HepG2 (cell line): Measurements from ENCODE around the gene ZNF431. TPM values are rescaled to one million over a fixed set of nuclear protein-coding genes. Genes with fewer than 3 reads are reported as not detected.

ENCODE experiments used
- ESRRA ChIP-seq: sonication (generic); formaldehyde crosslinking; IDR thresholded peaks from 2 replicates; pipeline ENCODE4 v1.5.1; 2020; ENCODE audit warnings: mild to moderate bottlenecking, low read depth, missing genetic modification reagents
- ETS1 ChIP-seq: sonication (generic); formaldehyde crosslinking; IDR thresholded peaks from 2 replicates; pipeline ENCODE4 v1.4.0; 2020; ENCODE audit warnings: missing genetic modification reagents
- FOXA3 ChIP-seq: IDR thresholded peaks from 2 replicates; pipeline ENCODE4 v1.6.1; 2016; ENCODE audit warnings: missing genetic modification reagents, missing compliant biosample characterization
- HOXA5 ChIP-seq: sonication (generic); formaldehyde crosslinking; IDR thresholded peaks from 2 replicates; pipeline ENCODE4 v1.4.0; 2020; ENCODE audit warnings: missing genetic modification reagents
- JARID2 ChIP-seq: sonication (generic); formaldehyde crosslinking; IDR thresholded peaks from 2 replicates; pipeline ENCODE4 v1.8.1; 2023; ENCODE audit warnings: missing genetic modification reagents, inconsistent platforms; ENCODE audit not compliant: insufficient replicate concordance
- MEF2D ChIP-seq: sonication (generic); formaldehyde crosslinking; IDR thresholded peaks from 2 replicates; pipeline ENCODE4 v1.5.1; 2020; ENCODE audit warnings: mild to moderate bottlenecking, missing genetic modification reagents
- MEIS1 ChIP-seq: sonication (generic); formaldehyde crosslinking; IDR thresholded peaks from 2 replicates; pipeline ENCODE4 v1.9.0; 2021; ENCODE audit warnings: mild to moderate bottlenecking, missing genetic modification reagents, moderate library complexity, borderline replicate concordance
- MTF1 ChIP-seq: sonication (generic); formaldehyde crosslinking; IDR thresholded peaks from 2 replicates; pipeline ENCODE4 v1.5.0; 2020; ENCODE audit warnings: missing genetic modification reagents
- SYNCRIP ChIP-seq: fragments of 200-400 bp; formaldehyde crosslinking; IDR thresholded peaks from 2 replicates; pipeline ENCODE4 v1.6.1; 2018; ENCODE audit warnings: mild to moderate bottlenecking, low read depth, low read length; ENCODE audit not compliant: insufficient read depth
- ZNF354B ChIP-seq: sonication (generic); formaldehyde crosslinking; IDR thresholded peaks from 2 replicates; pipeline ENCODE4 v1.8.0; 2022; ENCODE audit warnings: mild to moderate bottlenecking, missing genetic modification reagents
- ZNF552 ChIP-seq: sonication (generic); formaldehyde crosslinking; IDR thresholded peaks from 2 replicates; pipeline ENCODE4 v1.9.0; 2022; ENCODE audit warnings: missing genetic modification reagents, mild to moderate bottlenecking, borderline replicate concordance
- ZNF703 ChIP-seq: sonication (generic); formaldehyde crosslinking; IDR thresholded peaks from 2 replicates; pipeline ENCODE4 v1.5.1; 2020; ENCODE audit warnings: missing genetic modification reagents, mild to moderate bottlenecking, moderate library complexity, borderline replicate concordance
- polyA plus RNA-seq, 8 experiments: library from polyadenylated mRNA; depleted of rRNA in 3 of 8; stranded (reverse) in 7 of 8; unstranded in 1 of 8; fragments of >200 nt; fragmentation: Illumina TruSeq in 4 of 8; extraction: Trizol in 4 of 8; gene quantifications; 2 replicates each; pipeline versions ENCODE4 v1.2.1 to v1.2.3, GENCODE V29; 2011 to 2016; ENCODE audit warnings: low read depth in 4 of 8, missing spikeins in 1 of 8, mixed read lengths in 1 of 8; ENCODE audit not compliant: insufficient read depth in 1 of 8
- total RNA-seq, 5 experiments: library from RNA; depleted of rRNA; stranded (reverse); fragments of >200 nt; fragmentation: Illumina TruSeq; extraction: Trizol; gene quantifications; 2 replicates each; pipeline ENCODE4 v1.2.3, GENCODE V29; 2016; ENCODE audit warnings: low read depth in 1 of 5
- TF ChIP-seq, protein P1 (sequence below): sonication (generic); formaldehyde crosslinking; IDR thresholded peaks from one replicate; pipeline ENCODE4 v1.5.1; 2020; ENCODE audit warnings: mild to moderate bottlenecking, missing genetic modification reagents; ENCODE audit errors: not compliant biosample characterization
- TF ChIP-seq, protein P2 (sequence below): sonication (generic); formaldehyde crosslinking; IDR thresholded peaks from 2 replicates; pipeline ENCODE4 v1.9.0; 2022; ENCODE audit warnings: missing genetic modification reagents, mild to moderate bottlenecking, borderline replicate concordance
- TF ChIP-seq, protein P3 (sequence below): sonication (generic); formaldehyde crosslinking; IDR thresholded peaks from 2 replicates; pipeline ENCODE4 v1.5.1; 2020; ENCODE audit warnings: missing genetic modification reagents, mild to moderate bottlenecking, borderline replicate concordance

ZNF431 gene
- total and polyA plus RNA-seq, 2 of the 13 experiments (the other 11 are each of a cell fraction or from before 2014, with no cell fraction given): 4.4 to 11.8 TPM

- TF ChIP-seq JARID2: no peak
- no peak for TF ChIP-seq ESRRA (CRISPR knock-in tag)
- TF ChIP-seq HOXA5 (CRISPR knock-in tag): no peak
- no peak for TF ChIP-seq MEIS1 (CRISPR knock-in tag)
- TF ChIP-seq MTF1: no peak
- no peak; the same call in 1 of the 2 replicates for TF ChIP-seq ZNF552 (CRISPR knock-in tag)
- TF ChIP-seq, protein P1, sequence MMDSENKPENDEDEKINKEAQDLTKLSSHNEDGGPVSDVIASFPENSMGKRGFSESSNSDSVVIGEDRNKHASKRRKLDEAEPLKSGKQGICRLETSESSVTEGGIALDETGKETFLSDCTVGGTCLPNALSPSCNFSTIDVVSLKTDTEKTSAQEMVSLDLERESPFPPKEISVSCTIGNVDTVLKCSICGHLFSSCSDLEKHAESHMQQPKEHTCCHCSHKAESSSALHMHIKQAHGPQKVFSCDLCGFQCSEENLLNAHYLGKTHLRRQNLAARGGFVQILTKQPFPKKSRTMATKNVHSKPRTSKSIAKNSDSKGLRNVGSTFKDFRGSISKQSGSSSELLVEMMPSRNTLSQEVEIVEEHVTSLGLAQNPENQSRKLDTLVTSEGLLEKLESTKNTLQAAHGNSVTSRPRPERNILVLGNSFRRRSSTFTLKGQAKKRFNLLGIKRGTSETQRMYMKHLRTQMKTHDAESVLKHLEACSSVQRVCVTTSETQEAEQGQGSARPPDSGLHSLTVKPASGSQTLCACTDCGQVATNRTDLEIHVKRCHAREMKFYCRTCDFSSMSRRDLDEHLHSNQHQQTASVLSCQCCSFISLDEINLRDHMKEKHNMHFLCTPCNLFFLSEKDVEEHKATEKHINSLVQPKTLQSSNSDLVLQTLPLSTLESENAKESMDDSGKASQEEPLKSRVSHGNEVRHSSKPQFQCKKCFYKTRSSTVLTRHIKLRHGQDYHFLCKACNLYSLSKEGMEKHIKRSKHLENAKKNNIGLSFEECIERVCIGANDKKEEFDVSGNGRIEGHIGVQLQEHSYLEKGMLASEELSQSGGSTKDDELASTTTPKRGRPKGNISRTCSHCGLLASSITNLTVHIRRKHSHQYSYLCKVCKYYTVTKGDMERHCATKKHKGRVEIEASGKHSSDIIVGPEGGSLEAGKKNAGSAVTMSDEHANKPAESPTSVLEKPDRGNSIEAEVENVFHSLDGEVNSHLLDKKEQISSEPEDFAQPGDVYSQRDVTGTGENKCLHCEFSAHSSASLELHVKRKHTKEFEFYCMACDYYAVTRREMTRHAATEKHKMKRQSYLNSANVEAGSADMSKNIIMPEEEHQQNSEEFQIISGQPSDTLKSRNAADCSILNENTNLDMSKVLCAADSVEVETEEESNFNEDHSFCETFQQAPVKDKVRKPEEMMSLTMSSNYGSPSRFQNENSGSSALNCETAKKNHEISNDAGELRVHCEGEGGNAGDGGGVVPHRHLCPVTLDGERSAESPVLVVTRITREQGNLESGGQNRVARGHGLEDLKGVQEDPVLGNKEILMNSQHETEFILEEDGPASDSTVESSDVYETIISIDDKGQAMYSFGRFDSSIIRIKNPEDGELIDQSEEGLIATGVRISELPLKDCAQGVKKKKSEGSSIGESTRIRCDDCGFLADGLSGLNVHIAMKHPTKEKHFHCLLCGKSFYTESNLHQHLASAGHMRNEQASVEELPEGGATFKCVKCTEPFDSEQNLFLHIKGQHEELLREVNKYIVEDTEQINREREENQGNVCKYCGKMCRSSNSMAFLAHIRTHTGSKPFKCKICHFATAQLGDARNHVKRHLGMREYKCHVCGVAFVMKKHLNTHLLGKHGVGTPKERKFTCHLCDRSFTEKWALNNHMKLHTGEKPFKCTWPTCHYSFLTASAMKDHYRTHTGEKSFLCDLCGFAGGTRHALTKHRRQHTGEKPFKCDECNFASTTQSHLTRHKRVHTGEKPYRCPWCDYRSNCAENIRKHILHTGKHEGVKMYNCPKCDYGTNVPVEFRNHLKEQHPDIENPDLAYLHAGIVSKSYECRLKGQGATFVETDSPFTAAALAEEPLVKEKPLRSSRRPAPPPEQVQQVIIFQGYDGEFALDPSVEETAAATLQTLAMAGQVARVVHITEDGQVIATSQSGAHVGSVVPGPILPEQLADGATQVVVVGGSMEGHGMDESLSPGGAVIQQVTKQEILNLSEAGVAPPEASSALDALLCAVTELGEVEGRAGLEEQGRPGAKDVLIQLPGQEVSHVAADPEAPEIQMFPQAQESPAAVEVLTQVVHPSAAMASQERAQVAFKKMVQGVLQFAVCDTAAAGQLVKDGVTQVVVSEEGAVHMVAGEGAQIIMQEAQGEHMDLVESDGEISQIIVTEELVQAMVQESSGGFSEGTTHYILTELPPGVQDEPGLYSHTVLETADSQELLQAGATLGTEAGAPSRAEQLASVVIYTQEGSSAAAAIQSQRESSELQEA (CRISPR knock-in tag): peak; percentile 84
- no peak for TF ChIP-seq SYNCRIP
- TF ChIP-seq, protein P2, sequence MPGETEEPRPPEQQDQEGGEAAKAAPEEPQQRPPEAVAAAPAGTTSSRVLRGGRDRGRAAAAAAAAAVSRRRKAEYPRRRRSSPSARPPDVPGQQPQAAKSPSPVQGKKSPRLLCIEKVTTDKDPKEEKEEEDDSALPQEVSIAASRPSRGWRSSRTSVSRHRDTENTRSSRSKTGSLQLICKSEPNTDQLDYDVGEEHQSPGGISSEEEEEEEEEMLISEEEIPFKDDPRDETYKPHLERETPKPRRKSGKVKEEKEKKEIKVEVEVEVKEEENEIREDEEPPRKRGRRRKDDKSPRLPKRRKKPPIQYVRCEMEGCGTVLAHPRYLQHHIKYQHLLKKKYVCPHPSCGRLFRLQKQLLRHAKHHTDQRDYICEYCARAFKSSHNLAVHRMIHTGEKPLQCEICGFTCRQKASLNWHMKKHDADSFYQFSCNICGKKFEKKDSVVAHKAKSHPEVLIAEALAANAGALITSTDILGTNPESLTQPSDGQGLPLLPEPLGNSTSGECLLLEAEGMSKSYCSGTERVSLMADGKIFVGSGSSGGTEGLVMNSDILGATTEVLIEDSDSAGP (CRISPR knock-in tag): peak; percentile 73; the same call in 1 of the 2 replicates
- TF ChIP-seq ZNF703 (CRISPR knock-in tag): no peak
- no peak for TF ChIP-seq MEF2D (CRISPR knock-in tag)
- TF ChIP-seq, protein P3, sequence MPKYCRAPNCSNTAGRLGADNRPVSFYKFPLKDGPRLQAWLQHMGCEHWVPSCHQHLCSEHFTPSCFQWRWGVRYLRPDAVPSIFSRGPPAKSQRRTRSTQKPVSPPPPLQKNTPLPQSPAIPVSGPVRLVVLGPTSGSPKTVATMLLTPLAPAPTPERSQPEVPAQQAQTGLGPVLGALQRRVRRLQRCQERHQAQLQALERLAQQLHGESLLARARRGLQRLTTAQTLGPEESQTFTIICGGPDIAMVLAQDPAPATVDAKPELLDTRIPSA (CRISPR knock-in tag): no peak
- no peak for TF ChIP-seq ETS1 (CRISPR knock-in tag)
- TF ChIP-seq ZNF354B: no peak
- no peak for TF ChIP-seq FOXA3 (CRISPR knock-in tag)
Measured at GRCh38 chr19:21141787-21142464, at the start of gene ZNF431 (continued).
